Astrocyte (in vitro differentiated cells and primary cell): Measurements from ENCODE around the gene SCUBE1. TPM values are rescaled to one million over a fixed set of nuclear protein-coding genes. Genes with fewer than 3 reads are reported as not detected.

ENCODE experiments used
- DNase-seq: peaks from one replicate; pipeline ENCODE4 v3.0.0-alpha.2; 2010; ENCODE audit warnings: low read depth
- FAIRE-seq: peaks from 2 replicates; lab custom pipeline; 2011; peaks lifted over from hg19 to GRCh38; lab: Jason Lieb, UNC
- H2AFZ ChIP-seq: 2 replicates; pipeline ENCODE4 v1.6.0; 2012; ENCODE audit warnings: low read depth, low read length, inconsistent platforms
- H3K27ac ChIP-seq: 2 replicates; pipeline ENCODE4 v1.5.1; 2011; ENCODE audit warnings: low read depth, low read length, inconsistent platforms
- H3K27me3 ChIP-seq: 2 replicates; pipeline ENCODE4 v1.6.0; 2011; ENCODE audit warnings: low read length, inconsistent platforms; ENCODE audit not compliant: insufficient read depth
- H3K36me3 ChIP-seq: 2 replicates; pipeline ENCODE4 v1.5.1; 2011; ENCODE audit warnings: low read length, inconsistent platforms; ENCODE audit not compliant: insufficient read depth
- H3K4me1 ChIP-seq: 2 replicates; pipeline ENCODE4 v1.5.1; 2011; ENCODE audit warnings: low read length, inconsistent platforms; ENCODE audit not compliant: insufficient read depth
- H3K4me2 ChIP-seq: 2 replicates; pipeline ENCODE4 v1.6.0; 2012; ENCODE audit warnings: low read length, inconsistent platforms
- H3K4me3 ChIP-seq: 2 replicates; pipeline ENCODE4 v1.5.1; 2011; ENCODE audit warnings: low read depth, mild to moderate bottlenecking, low read length, inconsistent platforms; ENCODE audit not compliant: insufficient read depth
- H3K79me2 ChIP-seq: 2 replicates; pipeline ENCODE4 v1.6.0; 2012; ENCODE audit warnings: mild to moderate bottlenecking, low read length, inconsistent platforms; ENCODE audit not compliant: insufficient read depth
- H3K9ac ChIP-seq: 2 replicates; pipeline ENCODE4 v1.6.0; 2012; ENCODE audit warnings: mild to moderate bottlenecking, low read length, inconsistent platforms
- H3K9me3 ChIP-seq: 2 replicates; pipeline ENCODE4 v1.5.1; 2012; ENCODE audit warnings: low read depth, mild to moderate bottlenecking, low read length, inconsistent platforms; ENCODE audit not compliant: insufficient read depth
- H4K20me1 ChIP-seq: 2 replicates; pipeline ENCODE4 v1.6.0; 2012; ENCODE audit warnings: low read length, inconsistent platforms; ENCODE audit not compliant: insufficient read depth
- H3K27ac Mint-ChIP-seq: one replicate; pipeline ENCODE4 v1.8.0; 2021; ENCODE audit warnings: mild to moderate bottlenecking, mixed read lengths; ENCODE audit not compliant: unreplicated experiment
- H3K27me3 Mint-ChIP-seq: one replicate; pipeline ENCODE4 v1.8.0; 2021; ENCODE audit warnings: low read depth, mixed read lengths; ENCODE audit not compliant: unreplicated experiment
- H3K36me3 Mint-ChIP-seq: one replicate; pipeline ENCODE4 v1.8.0; 2021; ENCODE audit warnings: low read depth, mixed read lengths; ENCODE audit not compliant: unreplicated experiment
- H3K4me1 Mint-ChIP-seq: one replicate; pipeline ENCODE4 v1.8.0; 2021; ENCODE audit warnings: low read depth, mixed read lengths; ENCODE audit not compliant: unreplicated experiment
- H3K4me3 Mint-ChIP-seq: one replicate; pipeline ENCODE4 v1.8.0; 2021; ENCODE audit warnings: mild to moderate bottlenecking, moderate library complexity, mixed read lengths; ENCODE audit not compliant: unreplicated experiment
- H3K9me3 Mint-ChIP-seq: one replicate; pipeline ENCODE4 v1.8.0; 2021; ENCODE audit warnings: mild to moderate bottlenecking, mixed read lengths; ENCODE audit not compliant: unreplicated experiment
- EZH2 ChIP-seq: IDR thresholded peaks from 2 replicates; pipeline ENCODE4 v1.6.1; 2012; ENCODE audit warnings: mild to moderate bottlenecking, low read length, inconsistent platforms; ENCODE audit not compliant: insufficient read depth
- total RNA-seq: library from RNA; stranded (reverse); gene quantifications from 2 replicates; pipeline ENCODE4 v1.2.1, GENCODE V29; 2021
- TF ChIP-seq, protein P1 (sequence below): IDR thresholded peaks from 2 replicates; pipeline ENCODE4 v1.5.1; 2011; ENCODE audit warnings: low read depth, mild to moderate bottlenecking, inconsistent platforms, low read length, moderate library complexity; ENCODE audit not compliant: insufficient read depth

Gene SCUBE1
- total RNA-seq, 1 donor from 2014 or later = 0.07 TPM

DNA sequence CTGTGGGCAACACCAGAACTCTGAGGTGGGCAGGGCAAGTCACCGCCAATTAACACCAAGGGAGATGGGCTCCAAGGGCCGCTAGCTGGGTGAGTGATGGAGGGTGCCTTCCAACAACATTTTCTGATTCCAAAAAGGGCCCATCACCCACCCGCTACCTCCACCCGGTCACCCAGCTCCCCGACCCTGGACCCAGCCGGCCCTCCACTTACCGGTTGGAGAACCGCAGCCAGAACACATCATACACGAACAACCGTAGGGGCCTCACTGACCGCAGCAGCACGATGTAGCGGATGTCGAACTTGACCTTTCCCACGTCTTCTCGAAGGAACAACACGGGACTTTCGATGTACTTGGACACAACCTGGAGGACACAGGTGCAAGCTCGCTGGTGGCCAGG, 171.0 kb downstream of the SCUBE1 start:
- no peak overlapping the region for H3K4me3 ChIP-seq
- no peak overlapping the region for H2AFZ ChIP-seq
- peaks cover 4% of the 10 kb centered on the region for H4K20me1 ChIP-seq
- no peaks in the 10 kb centered on the region for H3K27me3 Mint-ChIP-seq
- no peak overlapping the region for H3K27ac Mint-ChIP-seq
- no peak overlapping the region for H3K27ac ChIP-seq
- FAIRE-seq (no peak), DNase-seq (no peak)
- no peaks in the 10 kb centered on the region for H3K27me3 ChIP-seq
- H3K9me3 ChIP-seq = no peaks in the 10 kb centered on the region
- peaks cover 8% of the 10 kb centered on the region for H3K4me1 ChIP-seq
- H3K9me3 Mint-ChIP-seq = no peaks in the 10 kb centered on the region
- no peaks in the 10 kb centered on the region for H3K79me2 ChIP-seq
- peaks cover 3% of the 10 kb centered on the region for H3K36me3 Mint-ChIP-seq
- H3K4me3 Mint-ChIP-seq = no peak overlapping the region
- no peaks in the 10 kb centered on the region for H3K36me3 ChIP-seq
- TF ChIP-seq, protein P1, sequence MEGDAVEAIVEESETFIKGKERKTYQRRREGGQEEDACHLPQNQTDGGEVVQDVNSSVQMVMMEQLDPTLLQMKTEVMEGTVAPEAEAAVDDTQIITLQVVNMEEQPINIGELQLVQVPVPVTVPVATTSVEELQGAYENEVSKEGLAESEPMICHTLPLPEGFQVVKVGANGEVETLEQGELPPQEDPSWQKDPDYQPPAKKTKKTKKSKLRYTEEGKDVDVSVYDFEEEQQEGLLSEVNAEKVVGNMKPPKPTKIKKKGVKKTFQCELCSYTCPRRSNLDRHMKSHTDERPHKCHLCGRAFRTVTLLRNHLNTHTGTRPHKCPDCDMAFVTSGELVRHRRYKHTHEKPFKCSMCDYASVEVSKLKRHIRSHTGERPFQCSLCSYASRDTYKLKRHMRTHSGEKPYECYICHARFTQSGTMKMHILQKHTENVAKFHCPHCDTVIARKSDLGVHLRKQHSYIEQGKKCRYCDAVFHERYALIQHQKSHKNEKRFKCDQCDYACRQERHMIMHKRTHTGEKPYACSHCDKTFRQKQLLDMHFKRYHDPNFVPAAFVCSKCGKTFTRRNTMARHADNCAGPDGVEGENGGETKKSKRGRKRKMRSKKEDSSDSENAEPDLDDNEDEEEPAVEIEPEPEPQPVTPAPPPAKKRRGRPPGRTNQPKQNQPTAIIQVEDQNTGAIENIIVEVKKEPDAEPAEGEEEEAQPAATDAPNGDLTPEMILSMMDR = no peak
- no peak for TF ChIP-seq EZH2
- no peak overlapping the region for H3K9ac ChIP-seq
- no peak overlapping the region for H3K4me2 ChIP-seq
- H3K4me1 Mint-ChIP-seq = peaks cover 7% of the 10 kb centered on the region

DNA sequence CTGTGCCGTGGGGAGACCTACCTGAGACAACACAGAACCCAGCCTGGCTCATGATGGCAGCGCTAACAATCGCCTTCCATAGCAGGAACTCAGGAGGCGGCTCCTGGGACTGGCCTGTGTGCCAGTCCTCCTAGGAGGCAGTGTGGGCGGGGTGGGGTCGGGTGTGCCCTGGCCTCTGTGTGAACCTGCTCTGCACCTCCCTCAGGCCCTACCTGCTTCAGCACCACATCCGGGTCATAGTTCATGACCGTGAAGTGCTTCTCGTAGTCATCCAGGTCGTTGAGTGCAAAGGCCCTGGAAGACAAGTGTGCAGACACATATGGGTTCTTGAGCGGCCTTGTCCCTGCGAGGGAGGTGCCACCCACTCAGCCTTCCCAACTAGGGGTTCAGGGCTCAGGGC, 171.6 kb downstream of the SCUBE1 start:
- H3K27me3 ChIP-seq = no peaks in the 10 kb centered on the region
- Mint-ChIP-seq H3K4me3 (no peak overlapping the region), H3K4me1 (peaks cover 7% of the 10 kb centered on the region), H3K27me3 (no peaks in the 10 kb centered on the region), H3K27ac (no peak overlapping the region), H3K36me3 (peaks cover 5% of the 10 kb centered on the region), H3K9me3 (no peaks in the 10 kb centered on the region)
- H3K9ac ChIP-seq = no peak overlapping the region
- H3K4me3 ChIP-seq = no peak overlapping the region
- DNase-seq (no peak), FAIRE-seq (no peak)
- H2AFZ ChIP-seq = no peak overlapping the region
- H3K9me3 ChIP-seq = no peaks in the 10 kb centered on the region
- peaks cover 4% of the 10 kb centered on the region for H4K20me1 ChIP-seq
- no peak overlapping the region for H3K27ac ChIP-seq
- TF ChIP-seq, protein P1 = no peak
- TF ChIP-seq EZH2 = no peak
- no peaks in the 10 kb centered on the region for H3K36me3 ChIP-seq
- no peak overlapping the region for H3K4me2 ChIP-seq
- no peaks in the 10 kb centered on the region for H3K79me2 ChIP-seq
- H3K4me1 ChIP-seq = peaks cover 8% of the 10 kb centered on the region

DNA sequence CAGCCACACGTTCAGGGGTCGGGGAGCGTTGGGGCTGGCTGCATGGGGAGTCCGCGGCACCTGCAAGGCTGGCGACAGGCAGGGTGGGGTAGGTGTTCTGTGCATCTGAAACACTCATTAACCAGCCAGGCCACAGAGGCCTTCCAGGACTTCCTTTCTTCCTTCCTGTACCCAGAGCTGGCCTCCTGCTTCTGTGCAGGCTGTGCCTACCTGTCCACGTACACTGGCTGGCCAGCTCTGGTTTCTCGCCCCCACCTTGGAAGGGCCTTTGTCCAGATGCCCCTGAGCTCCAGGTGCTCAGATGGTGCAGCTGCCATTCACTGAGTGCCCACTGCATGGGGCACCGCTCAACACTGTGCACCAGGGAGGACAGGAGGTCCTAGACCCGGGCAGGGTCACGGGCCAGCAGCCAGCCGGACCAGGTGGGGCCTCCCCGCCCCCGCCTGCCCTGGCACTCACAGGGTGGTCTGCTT, 172.1 kb downstream of the SCUBE1 start:
- H3K27me3 ChIP-seq = no peaks in the 10 kb centered on the region
- H3K27ac ChIP-seq = no peak overlapping the region
- peaks cover 5% of the 10 kb centered on the region for H3K36me3 Mint-ChIP-seq
- H3K9me3 ChIP-seq = no peaks in the 10 kb centered on the region
- no peaks in the 10 kb centered on the region for H3K9me3 Mint-ChIP-seq
- no peak overlapping the region for H3K4me3 ChIP-seq
- peaks cover 4% of the 10 kb centered on the region for H4K20me1 ChIP-seq
- H2AFZ ChIP-seq = no peak overlapping the region
- H3K4me3 Mint-ChIP-seq = no peak overlapping the region
- H3K9ac ChIP-seq = no peak overlapping the region
- no peak overlapping the region for H3K27ac Mint-ChIP-seq
- FAIRE-seq (no peak), DNase-seq (no peak)
- no peaks in the 10 kb centered on the region for H3K79me2 ChIP-seq
- H3K27me3 Mint-ChIP-seq = no peaks in the 10 kb centered on the region
- H3K4me2 ChIP-seq = no peak overlapping the region
- H3K4me1 Mint-ChIP-seq = peaks cover 7% of the 10 kb centered on the region
- no peaks in the 10 kb centered on the region for H3K36me3 ChIP-seq
- H3K4me1 ChIP-seq = peaks cover 8% of the 10 kb centered on the region
- TF ChIP-seq, protein P1 = no peak
- no peak for TF ChIP-seq EZH2
